Measurements from ENCODE around the gene LAMA4.

The LAMA4 gene

DNA sequence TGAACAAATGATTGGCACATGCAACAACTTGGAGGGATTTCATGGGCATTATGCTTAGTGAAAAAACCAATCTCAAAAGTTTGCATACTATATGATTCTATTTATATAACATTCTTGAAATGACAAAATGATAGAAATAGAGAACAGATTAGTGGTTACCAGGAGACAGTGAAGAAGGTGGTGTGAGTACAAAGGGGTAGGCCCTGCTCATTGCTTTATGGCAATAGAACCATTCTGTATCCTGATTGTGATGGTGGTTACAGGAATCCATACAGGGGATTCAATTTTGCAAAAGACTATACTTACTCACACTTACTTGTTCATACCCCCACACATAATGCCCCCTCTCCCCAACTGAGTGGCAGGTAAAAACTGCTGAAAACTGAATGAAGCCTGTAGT is 30.2 kb upstream of the LAMA4 start:
- no peak overlapping the region for H3K27ac ChIP-seq
- no peak for TF ChIP-seq ZFX (IDR thresholded peaks at IDR 0.05)

- H3K27ac ChIP-seq: no peak overlapping the region
- no peak for TF ChIP-seq ZFX (IDR thresholded peaks at IDR 0.05)
These were observed 29.3 kb upstream of the LAMA4 start for GRCh38 chr6:112283621-112284020.

- TF ChIP-seq, protein P1, sequence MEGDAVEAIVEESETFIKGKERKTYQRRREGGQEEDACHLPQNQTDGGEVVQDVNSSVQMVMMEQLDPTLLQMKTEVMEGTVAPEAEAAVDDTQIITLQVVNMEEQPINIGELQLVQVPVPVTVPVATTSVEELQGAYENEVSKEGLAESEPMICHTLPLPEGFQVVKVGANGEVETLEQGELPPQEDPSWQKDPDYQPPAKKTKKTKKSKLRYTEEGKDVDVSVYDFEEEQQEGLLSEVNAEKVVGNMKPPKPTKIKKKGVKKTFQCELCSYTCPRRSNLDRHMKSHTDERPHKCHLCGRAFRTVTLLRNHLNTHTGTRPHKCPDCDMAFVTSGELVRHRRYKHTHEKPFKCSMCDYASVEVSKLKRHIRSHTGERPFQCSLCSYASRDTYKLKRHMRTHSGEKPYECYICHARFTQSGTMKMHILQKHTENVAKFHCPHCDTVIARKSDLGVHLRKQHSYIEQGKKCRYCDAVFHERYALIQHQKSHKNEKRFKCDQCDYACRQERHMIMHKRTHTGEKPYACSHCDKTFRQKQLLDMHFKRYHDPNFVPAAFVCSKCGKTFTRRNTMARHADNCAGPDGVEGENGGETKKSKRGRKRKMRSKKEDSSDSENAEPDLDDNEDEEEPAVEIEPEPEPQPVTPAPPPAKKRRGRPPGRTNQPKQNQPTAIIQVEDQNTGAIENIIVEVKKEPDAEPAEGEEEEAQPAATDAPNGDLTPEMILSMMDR (conservative IDR thresholded peaks at IDR 0.05): no peak
- TF ChIP-seq ZFX (IDR thresholded peaks at IDR 0.05): no peak
- no peak overlapping the region for H3K27ac ChIP-seq
These were observed 27.7 kb upstream of the LAMA4 start for GRCh38 chr6:112281821-112282615.

DNA sequence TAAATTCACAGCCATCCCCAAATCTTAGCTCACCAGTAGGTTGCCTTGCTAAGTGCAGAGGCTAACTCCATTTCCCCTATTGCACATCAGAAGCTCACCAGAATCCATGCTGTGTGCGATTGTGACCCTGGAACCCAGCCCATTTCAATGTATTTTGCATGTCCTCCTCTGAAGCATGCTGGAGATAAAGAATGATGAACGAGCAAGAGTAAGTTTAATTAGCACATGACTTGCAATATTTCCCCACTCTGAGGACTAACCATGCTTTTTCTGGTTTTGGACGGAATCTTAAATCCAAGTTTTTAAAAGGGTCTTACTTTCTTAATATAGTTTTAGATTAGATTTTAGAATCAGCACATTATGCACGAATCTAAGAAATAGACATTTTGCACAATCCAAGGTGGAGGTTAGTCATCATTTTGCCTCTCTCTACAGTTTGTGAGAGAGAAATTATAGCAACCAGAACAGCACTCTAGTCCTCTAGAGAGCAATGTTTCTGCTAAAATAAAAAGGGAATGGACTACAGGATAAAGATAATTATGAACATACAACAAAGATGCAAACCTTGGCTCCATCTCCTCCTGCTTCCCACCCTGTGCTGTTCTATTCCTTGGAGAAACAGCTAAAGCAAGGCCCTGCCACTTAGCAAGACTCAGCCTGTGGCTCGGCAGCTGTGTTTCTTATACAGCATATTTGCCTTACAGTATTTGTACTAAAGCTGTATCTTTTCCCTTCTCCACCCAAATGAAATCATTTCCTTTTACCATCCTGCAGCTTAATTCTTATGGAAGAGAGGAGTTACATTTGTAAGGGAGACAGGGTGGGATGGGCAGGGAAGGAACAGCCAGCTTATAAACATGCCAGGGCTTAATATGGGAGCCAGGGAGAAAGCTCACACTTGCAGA is 24.9 kb upstream of the LAMA4 start:
- no peak overlapping the region for H3K27ac ChIP-seq
- TF ChIP-seq, protein P1 (conservative IDR thresholded peaks at IDR 0.05): no peak
- no peak for TF ChIP-seq ZFX (IDR thresholded peaks at IDR 0.05)

GRCh38 chr6:112275365-112275764 is 21.0 kb upstream of the LAMA4 start:
- no peak overlapping the region for H3K27ac ChIP-seq
- TF ChIP-seq, protein P1 (conservative IDR thresholded peaks at IDR 0.05): no peak
- TF ChIP-seq ZFX (IDR thresholded peaks at IDR 0.05): no peak

GRCh38 chr6:112274774-112275173 is 20.4 kb upstream of the LAMA4 start:
- TF ChIP-seq, protein P1 (conservative IDR thresholded peaks at IDR 0.05): no peak
- no peak for TF ChIP-seq ZFX (IDR thresholded peaks at IDR 0.05)
- no peak overlapping the region for H3K27ac ChIP-seq

DNA sequence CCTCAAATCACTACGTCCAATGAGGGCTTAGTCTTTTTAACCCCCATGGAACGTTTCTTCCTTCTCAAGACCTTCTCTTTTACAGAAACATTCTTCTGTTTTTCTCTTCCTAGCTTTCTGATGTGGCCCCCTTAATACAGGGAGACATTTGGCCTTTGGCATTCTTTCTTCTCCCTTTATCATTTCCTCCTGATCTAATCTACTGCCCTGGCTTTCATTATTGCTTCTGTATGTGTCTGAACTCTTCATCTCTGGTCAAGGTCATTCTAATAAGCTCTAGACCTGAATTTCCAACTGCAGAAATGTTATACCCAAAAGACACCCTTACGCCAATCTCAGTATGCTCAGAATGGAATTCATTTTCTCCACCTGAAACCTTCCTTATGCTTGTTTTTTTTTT is 18.4 kb upstream of the LAMA4 start:
- no peak overlapping the region for H3K27ac ChIP-seq
- TF ChIP-seq, protein P1 (conservative IDR thresholded peaks at IDR 0.05): no peak
- TF ChIP-seq ZFX (IDR thresholded peaks at IDR 0.05): no peak

- TF ChIP-seq, protein P1 (conservative IDR thresholded peaks at IDR 0.05): no peak
- TF ChIP-seq ZFX (IDR thresholded peaks at IDR 0.05): no peak
- no peak overlapping the region for H3K27ac ChIP-seq
These were observed 16.4 kb upstream of the LAMA4 start for GRCh38 chr6:112270756-112271155.

Data from C4-2B (cell line).